HG03432 (cell line): Measurements from ENCODE around the gene KRTAP4-7.
"Not testable (repeated sequence)": the region's sequence is repeated elsewhere in the genome, so short reads cannot be mapped to it uniquely, and the experiment has no call there.

Experiments
- ATAC-seq: cut with Tn5 transposase; IDR thresholded peaks from one replicate; pipeline ENCODE4 v1.9.1; 2021; ENCODE audit warnings: mild to moderate bottlenecking, moderate library complexity; ENCODE audit not compliant: unreplicated experiment

KRTAP4-7 gene

GRCh38 chr17:41065016-41065689 lies 18.8 kb upstream of the KRTAP4-7 start:
- ATAC-seq = not testable (repeated sequence)

DNA sequence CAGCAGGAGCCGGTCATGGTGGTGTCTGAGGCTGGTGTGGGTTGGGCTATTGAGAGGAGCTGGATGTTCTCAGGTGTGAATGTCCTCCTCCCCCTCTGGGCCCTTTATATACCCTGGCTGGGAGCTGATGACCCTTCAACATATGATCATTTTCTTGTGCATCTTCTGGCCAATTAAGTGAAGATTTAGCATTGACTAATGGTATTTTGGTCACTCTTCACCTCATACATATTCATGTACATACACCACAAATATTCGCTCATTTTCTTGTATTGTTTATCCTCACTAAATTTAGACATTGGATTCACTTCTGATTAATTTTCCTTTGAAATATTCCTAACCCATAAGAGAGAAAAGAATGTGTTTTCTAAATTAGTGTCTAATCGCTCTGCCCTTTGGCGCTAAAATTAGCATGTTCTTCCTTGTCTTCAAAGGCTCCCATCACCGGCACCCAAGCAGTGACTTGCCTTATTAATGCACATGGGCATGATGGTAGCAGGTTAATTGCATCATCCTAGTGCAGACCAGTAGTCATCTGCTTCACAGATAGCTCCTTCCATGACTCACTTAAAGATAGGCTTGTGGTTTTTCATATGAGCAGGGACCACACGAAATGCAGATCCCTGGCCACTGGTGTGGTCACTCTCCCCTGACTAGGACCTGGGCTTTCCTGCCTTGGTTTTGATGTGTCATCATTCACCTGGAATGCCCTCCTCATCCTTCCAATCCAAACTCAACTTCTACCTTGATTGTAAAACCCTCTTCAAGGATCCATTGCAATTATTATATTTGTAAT lies 17.9 kb upstream of the KRTAP4-7 start, which contains the start of gene KRTAP2-4:
TSS of gene KRTAP2-4 (minus strand) at position 51 of the 796 bp plus-strand sequence. CDS start at position 17, 34 bp downstream.
- no peak for ATAC-seq

DNA sequence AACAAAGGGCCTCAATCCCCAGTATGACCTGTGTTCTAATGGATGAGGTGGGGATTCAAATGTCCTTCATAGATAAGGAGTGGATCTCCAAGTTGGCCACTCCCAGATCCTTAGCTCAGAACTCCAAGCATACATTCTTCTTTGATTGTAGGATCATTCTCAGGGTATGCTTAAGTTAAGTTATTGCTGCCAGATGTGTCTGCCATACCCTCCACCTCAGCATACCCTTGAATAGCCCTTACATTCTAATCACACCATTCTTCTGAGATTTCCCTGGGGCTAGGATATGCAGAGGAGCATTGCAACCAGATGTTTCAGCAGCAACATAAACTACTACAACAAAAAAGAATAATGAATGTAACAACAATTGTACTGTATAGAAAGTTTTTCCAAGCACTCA lies 16.7 kb upstream of the KRTAP4-7 start:
- no peak for ATAC-seq

GRCh38 chr17:41069031-41069430 lies 14.9 kb upstream of the KRTAP4-7 start:
- ATAC-seq = no peak

DNA sequence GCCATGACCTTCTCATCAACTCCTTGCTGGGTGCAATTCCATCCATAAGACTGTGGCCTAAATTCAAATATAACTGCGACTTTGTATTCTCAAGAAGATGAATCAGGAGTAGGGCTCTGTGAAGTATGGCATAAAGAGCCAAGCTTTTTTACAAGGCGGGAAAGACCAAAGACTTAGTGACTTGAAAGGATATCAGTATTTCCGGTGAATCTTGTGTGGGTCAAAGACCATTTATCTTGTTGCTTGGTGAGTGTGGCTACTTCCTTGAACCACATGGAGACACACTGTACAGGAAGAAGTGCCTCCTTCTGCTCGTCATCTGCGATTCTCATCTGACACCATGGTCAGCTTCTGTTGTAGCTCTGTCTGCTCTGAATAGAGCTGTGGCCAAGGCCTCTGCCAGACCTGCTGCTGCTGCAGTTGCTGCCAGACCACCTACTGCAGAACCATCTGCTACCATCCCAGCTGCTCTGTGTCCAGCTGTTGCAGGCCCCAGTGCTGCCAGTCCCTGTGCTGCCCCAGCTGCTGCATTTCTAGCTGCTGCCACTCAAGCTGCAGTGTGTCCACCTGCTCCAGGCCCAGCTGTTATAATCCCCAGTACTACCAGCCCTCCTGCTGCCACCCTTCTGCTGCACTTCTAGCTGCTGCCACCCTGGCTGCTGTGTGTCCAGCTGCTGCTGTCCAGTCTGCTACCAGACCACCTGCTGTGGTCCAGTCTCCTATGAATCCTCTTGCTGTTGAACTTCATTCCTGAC lies 12.2 kb upstream of the KRTAP4-7 start:
- ATAC-seq = no peak

- no peak for ATAC-seq
Observed at GRCh38 chr17:41073676-41074075, 10.3 kb upstream of the KRTAP4-7 start.

DNA sequence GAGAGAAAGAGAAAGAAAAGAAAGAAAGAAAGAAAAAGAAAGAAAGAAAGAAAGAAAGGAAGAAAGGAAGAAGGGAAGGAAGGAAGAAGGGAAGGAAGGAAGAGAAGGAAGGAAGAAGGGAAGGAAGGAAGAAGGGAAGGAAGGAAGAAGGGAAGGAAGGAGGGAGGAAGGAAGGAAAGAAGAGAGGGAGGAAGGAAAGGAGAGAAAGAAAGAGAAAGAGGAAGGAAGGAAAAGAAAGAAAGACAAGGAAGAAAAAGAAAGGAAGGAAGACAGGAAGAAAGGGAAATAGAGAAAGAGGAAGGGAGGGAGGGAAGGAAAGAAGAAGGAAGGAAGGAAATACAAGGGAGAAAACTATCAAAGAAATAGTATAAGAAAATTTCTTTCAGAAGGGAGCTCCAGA lies 7.2 kb upstream of the KRTAP4-7 start:
- ATAC-seq = no peak

DNA sequence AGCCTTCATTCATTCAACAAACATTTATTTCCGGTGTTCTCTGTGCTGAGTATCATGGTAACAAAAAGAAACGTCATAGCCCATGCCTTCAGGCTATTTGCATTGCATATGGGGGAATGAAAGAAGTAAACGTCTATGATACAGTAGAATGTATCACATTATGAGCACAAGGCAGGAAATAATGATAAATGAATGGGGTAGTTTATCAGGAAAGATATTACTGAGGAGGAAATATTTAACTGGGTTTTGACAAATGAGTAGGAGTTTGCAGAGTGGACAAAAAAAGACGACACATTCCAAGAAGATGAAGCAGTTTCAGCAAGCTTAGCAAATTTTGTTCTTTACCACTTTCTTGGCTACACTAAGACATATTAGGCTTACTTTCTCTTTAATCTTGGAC lies 1.3 kb upstream of the KRTAP4-7 start:
- no peak for ATAC-seq

DNA sequence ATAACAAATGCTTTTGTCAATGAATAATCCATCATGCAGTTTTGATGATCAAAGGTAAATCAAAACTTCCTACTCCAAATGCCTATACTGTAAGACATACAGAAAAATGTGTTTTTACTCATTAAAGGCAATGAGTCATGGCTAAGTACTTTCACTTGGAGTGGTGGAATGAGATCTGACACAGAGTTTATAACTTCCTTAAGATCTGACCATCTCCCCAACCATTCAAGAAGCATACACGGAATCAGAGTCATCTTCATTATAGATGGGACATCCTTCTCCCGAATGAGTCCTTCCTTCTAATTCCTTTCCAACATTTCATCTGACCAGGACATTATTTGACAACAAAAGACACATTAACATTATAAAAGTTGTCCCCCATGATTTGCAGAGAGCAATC lies 523 bp upstream of the KRTAP4-7 start:
- ATAC-seq = not testable (repeated sequence)

DNA sequence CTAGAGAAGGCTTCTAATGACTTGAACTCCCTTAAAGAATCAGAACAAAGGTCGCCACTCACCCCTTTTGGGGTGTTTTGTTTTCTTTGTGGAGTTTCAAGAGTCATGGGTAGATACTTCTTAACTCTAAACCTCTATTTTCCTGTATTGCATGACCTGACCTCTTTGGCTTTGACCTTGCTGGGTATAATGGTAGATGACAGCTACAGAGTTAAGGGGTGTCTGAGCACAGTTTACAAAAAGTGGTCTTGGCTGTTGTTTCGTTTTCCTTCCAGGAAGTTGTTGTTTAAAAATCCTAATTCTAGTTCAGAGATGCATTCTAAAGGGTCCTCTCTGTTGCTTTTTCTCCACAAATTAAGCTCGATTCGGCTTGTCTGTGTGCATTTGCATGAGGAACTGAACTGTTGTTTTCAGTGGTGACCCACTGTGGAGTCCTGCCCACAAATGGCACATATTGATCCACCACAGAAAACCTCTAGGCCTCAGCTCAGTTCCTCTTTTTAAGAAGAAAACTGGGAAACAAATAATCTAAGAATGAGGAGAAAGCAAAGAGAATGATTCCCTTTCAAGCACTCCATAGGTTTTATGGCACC lies 4.9 kb downstream of the KRTAP4-7 start:
- ATAC-seq = not testable (repeated sequence)

DNA sequence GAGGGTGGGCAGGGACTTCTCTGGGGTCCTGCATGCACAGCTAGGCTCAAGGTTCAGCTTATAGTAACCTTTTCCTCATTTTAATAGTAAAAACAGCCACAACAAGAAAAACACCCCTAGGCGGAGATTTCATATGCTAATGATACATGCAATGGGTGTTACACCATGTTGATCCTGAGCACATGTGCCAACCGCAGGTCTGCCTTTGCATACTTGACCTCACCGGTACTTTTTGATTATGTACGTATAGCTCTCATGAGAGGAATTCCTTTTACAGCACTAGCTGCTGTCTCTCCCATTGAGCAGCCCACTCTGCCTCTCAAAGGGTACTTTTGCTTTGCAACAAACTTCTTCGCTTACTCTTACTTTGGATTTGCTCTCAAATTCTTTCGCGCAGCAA lies 12.1 kb downstream of the KRTAP4-7 start:
- ATAC-seq = no peak

DNA sequence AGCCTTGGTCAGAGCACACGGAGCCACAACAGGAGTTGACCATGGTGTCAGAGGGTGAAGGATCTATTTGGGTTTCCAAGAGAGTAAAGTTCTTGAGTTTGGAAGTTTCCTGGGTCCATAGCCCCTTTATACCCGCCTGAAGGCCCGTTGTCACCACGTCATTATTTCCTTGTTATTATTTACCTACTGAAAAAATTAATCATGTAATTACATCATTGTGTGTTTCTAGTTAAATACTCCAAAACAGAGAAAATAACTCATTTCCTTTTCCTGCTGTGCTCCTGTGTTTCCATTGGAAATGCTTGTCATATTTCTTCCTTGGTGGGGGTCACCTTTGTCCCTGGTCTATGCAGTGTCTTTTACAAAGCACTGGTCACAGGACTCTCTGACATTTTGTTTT lies 14.1 kb downstream of the KRTAP4-7 start, which contains the start of gene KRTAP4-8:
TSS of gene KRTAP4-8 (minus strand) at position 101 of the 400 bp plus-strand sequence. CDS start at position 43, 58 bp downstream.
- ATAC-seq = no peak

- no peak for ATAC-seq
Observed at GRCh38 chr17:41098481-41098880, 14.5 kb downstream of the KRTAP4-7 start.

GRCh38 chr17:41099682-41100480 lies 15.9 kb downstream of the KRTAP4-7 start:
- not testable (repeated sequence) for ATAC-seq

DNA sequence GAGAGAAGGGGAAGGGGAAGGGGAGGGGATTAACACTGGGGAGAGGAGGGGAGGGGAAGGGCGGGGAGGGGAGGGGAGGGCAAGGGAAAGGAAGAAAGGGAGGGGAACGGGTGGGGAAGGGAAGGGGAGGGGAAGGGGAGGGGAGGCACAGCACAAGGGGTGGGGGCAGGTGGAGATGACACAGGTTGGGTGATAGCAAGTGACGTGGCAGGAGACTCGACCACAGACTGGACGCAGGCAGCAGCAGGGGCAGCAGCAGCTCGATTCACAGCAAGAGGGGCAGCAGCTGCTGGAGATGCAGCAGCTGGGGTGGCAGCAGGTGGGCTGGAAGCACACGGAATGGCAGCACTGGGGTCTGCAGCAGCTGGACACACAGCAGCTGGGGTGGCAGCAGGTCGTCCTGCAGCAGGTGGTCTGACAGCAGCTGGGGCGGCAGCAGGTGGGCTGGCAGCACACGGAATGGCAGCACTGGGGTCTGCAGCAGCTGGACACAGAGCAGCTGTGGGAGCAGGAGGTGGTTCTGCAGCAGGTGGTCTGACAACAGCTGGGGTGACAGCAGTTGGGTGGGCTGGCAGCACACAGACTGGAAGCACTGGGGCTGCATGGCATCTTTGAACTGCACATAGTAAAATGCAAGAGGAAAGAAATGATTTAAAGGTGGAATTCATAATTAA lies 17.8 kb downstream of the KRTAP4-7 start, which contains the start of gene KRTAP4-16:
TSS of gene KRTAP4-16 (minus strand) at position 624 of the 674 bp plus-strand sequence. CDS start at position 624, 0 bp downstream.
- no peak for ATAC-seq

GRCh38 chr17:41103896-41104295 lies 19.9 kb downstream of the KRTAP4-7 start:
- ATAC-seq = no peak

DNA sequence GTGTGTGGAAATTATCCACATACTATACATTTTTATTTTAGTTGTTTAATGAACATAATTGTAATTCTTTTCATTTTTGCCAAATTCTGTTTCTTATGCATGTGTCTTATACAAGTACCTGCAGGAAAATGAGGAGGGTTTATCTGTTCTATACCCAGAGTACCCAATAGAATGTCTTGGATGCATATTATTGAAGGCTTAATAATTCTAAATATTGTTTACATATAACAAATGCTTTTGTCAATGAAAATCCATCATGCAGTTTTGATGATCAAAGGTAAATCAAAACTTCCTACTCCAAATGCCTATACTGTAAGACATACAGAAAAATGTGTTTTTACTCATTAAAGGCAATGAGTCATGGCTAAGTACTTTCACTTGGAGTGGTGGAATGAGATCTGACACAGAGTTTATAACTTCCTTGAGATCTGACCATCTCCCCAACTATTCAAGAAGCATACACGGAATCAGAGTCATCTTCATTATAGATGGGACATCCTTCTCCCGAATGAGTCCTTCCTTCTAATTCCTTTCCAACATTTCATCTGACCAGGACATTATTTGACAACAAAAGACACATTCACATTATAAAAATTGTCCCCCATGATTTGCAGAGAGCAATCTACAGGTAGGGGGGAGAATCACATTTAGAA lies 20.6 kb downstream of the KRTAP4-7 start:
- not testable (repeated sequence) for ATAC-seq

DNA sequence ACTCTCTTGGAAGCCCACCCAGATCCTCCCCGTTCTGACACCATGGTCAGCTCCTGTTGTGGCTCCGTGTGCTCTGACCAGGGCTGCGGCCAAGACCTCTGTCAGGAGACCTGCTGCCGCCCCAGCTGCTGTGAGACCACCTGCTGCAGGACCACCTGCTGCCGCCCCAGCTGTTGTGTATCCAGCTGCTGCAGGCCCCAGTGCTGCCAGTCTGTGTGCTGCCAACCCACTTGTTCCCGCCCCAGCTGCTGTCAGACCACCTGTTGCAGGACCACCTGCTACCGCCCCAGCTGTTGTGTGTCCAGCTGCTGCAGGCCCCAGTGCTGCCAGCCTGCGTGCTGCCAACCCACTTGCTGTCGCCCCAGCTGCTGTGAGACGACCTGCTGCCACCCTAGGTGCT lies 21.4 kb downstream of the KRTAP4-7 start, which contains the start of gene KRTAP4-9:
TSS of gene KRTAP4-9 (plus strand) at position 43 of the 400 bp plus-strand sequence. CDS start at position 43, 0 bp downstream.
- ATAC-seq = not testable (repeated sequence)
